Measurements from ENCODE around the gene LSP1.
A peak's percentile ranks its signal among the peaks of the same experiment; 100 is the strongest.

Gene LSP1

DNA sequence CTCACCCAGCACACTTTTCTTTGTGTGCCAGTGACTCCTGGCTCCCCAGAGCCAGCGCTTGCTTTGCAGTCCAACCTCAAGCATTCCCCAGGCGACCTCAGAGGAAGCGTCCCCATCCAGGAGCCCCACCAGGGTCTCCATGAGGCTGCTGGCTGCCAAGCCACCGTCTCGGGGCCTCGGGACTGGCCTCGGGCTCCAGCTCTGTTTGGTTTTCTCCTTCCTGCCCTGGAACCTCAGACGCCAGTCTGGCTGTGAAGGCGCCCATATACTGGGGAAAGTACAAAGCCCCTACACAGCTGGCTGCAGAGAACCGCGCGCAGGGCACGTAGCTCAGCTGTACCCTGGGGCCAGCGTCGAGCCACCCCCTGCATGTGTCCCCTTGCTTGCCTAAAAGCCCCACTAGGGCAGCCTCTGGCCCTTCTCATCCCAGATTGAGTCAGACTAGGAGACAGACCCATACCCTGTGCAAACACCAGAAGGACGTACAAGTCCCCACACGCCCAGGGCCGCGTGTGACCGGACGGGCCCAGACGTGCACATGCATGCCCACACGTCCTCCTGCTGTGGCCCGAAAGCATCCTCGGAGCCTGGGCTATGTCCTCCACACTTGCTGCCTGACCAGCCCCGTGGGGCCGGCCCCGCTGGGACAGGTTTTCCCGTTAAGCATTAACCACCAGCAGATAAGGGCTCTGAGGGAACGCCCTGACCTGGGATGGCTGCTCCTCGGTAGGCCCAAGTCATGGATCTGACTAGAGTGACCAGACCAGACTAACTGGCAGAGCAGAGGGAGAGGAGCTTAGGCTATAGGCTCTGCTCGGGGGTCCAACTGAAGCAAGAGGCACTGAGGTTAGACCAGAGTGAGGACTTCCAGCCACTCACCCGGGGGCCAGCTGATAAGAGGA lies 22.3 kb upstream of the LSP1 start:
- TF ChIP-seq CTCF (IDR thresholded peaks at IDR 0.05; ENCODE audit: low read depth, low read length): no peak
- DNase-seq (ENCODE audit: extremely low read depth, low read depth): no peak

DNA sequence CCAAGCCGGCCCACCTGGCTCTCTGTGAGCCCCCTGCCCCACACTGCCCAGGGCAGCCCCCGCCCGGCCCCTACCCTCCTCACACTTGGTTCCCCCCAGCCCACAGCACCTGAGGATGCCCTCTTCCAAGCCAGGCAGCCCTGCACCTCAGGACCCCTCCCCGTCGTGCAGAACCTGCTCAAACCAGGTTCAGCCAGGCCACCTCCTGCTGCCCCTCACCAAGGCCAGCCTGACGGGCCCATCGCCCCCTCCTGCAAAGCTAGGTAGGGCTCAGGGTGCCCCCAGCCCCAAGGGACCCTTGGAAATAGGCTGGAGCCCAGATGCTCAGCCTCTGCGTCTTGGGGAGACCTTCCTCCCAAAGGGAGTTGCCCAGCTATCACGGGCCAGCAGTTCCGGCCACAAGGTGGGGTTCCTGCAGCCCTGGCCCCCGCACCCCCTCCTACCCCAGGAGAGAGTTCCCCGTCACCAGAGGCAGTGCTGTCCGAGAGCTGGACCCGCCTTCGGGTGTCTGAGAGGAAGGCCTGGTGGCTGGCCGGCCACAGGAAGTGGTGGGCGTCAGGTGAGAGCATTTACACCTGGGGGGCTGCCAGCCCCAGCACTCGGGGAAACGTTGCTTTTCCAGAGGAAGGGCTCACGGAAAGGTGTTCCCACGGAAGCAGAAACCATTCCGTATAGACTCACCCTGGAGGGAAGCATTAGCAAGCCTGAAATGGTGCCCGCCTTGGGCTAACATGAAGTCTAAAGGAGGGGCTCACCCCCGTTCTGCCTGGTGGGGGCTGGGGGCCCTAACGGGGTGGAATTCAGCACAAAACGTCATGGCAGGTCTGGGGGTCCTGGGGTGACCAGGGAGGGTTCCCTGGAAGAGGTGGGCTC lies 21.3 kb upstream of the LSP1 start:
- DNase-seq (ENCODE audit: extremely low read depth, low read depth): no peak
- TF ChIP-seq CTCF (IDR thresholded peaks at IDR 0.05; ENCODE audit: low read depth, low read length): no peak

GRCh38 chr11:1832211-1832919 lies 20.5 kb upstream of the LSP1 start:
- no peak for DNase-seq (ENCODE audit: extremely low read depth, low read depth)
- peak; percentile 92 for TF ChIP-seq CTCF (IDR thresholded peaks at IDR 0.05; ENCODE audit: low read depth, low read length)

DNA sequence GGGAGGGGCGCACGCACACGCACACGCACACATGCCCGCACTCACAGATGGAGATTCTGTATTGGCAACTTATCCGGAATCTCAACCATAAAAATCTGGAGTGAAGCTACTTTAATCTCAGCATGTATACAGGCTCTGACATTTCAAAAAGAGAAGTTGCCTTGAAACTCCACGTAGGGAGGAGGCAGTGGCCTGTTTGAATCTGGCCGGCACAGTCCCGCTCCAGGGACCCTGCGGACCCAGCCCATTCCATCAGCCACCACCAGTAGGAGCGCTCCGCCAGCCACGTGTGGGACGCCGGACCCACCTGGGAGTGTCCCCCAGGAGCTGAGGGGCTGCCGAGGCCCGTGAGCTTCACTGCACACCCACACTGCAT lies 20.0 kb upstream of the LSP1 start:
- TF ChIP-seq CTCF (IDR thresholded peaks at IDR 0.05; ENCODE audit: low read depth, low read length): no peak
- DNase-seq (ENCODE audit: extremely low read depth, low read depth): no peak

- no peak for TF ChIP-seq CTCF (IDR thresholded peaks at IDR 0.05; ENCODE audit: low read depth, low read length)
- no peak for DNase-seq (ENCODE audit: extremely low read depth, low read depth)
Observed at GRCh38 chr11:1834062-1834610, 18.7 kb upstream of the LSP1 start.

- DNase-seq (ENCODE audit: extremely low read depth, low read depth): no peak
- no peak for TF ChIP-seq CTCF (IDR thresholded peaks at IDR 0.05; ENCODE audit: low read depth, low read length)
Observed at GRCh38 chr11:1834779-1835670, 17.9 kb upstream of the LSP1 start, which contains the start of gene SYT8. Gene SYT8, plus strand, starts transcription at chr11:1834990. Its CDS starts 116 bp downstream, at chr11:1835106.

Measured in AG09319 (cell line).